Activated T-cell treated with anti-CD3 and anti-CD28 coated beads for 1 hour (primary cell): ENCODE data around the gene DCAF10.
A peak's percentile ranks its signal among the peaks of the same experiment; 100 is the strongest.
"Not testable (repeated sequence)": the region's sequence is repeated elsewhere in the genome, so short reads cannot be mapped to it uniquely, and the experiment has no call there.

Experiments
- DNase-seq: peaks from one replicate; pipeline ENCODE4 v3.0.0-alpha.2; 2020; ENCODE audit warnings: low read depth

The DCAF10 gene

GRCh38 chr9:37909326-37909725 is 108.7 kb downstream of the DCAF10 start:
- DNase-seq, result no peak

GRCh38 chr9:37909836-37910235 is 109.2 kb downstream of the DCAF10 start:
- not testable (repeated sequence) for DNase-seq

- no peak for DNase-seq
Measured at GRCh38 chr9:37910271-37910670, 109.7 kb downstream of the DCAF10 start.

GRCh38 chr9:37911271-37911681 is 110.7 kb downstream of the DCAF10 start:
- no peak for DNase-seq

- peak; percentile 70 for DNase-seq
Measured at GRCh38 chr9:37913480-37914153, 113.0 kb downstream of the DCAF10 start.

- DNase-seq, result no peak
Measured at GRCh38 chr9:37914154-37914551, 113.6 kb downstream of the DCAF10 start.

- DNase-seq, result no peak
Measured at GRCh38 chr9:37914701-37915358, 114.2 kb downstream of the DCAF10 start.

- no peak for DNase-seq
Measured at GRCh38 chr9:37915911-37916470, 115.4 kb downstream of the DCAF10 start.

GRCh38 chr9:37916471-37917312 is 116.1 kb downstream of the DCAF10 start:
- no peak for DNase-seq
